Fibroblast of lung (primary cell): ENCODE results near the gene UBE2E2. TPM values are rescaled to one million over a fixed set of nuclear protein-coding genes. Genes with fewer than 3 reads are reported as not detected.

Experiments used
- DNase-seq, 2 donors: peaks; one replicate each; pipeline versions ENCODE4 v3.0.0 to v3.0.0-alpha.2; 2010; ENCODE audit warnings: low read depth in 2 of 2
- H2AFZ ChIP-seq: 2 replicates; pipeline ENCODE4 v1.5.1; 2012; ENCODE audit warnings: low read length, control low read depth, inconsistent platforms
- H3K27ac ChIP-seq: 2 replicates; pipeline ENCODE4 v1.5.1; 2011; ENCODE audit warnings: low read length, control low read depth; ENCODE audit not compliant: insufficient read depth
- H3K27me3 ChIP-seq: 2 replicates; pipeline ENCODE4 v1.5.1; 2011; ENCODE audit warnings: mild to moderate bottlenecking, low read length; ENCODE audit not compliant: control insufficient read depth, insufficient read depth
- H3K36me3 ChIP-seq: 2 replicates; pipeline ENCODE4 v1.5.1; 2011; ENCODE audit warnings: low read length; ENCODE audit not compliant: control insufficient read depth, insufficient read depth
- H3K4me1 ChIP-seq: 2 replicates; pipeline ENCODE4 v1.5.1; 2011; ENCODE audit warnings: low read length; ENCODE audit not compliant: control insufficient read depth, insufficient read depth; ENCODE audit errors: extremely low read depth
- H3K4me2 ChIP-seq: 2 replicates; pipeline ENCODE4 v1.5.1; 2011; ENCODE audit warnings: low read length, control low read depth; ENCODE audit not compliant: insufficient read depth; ENCODE audit errors: extremely low read depth
- H3K4me3 ChIP-seq, 4 experiments: fragments of 200-600 bp in 1 of 4; sonication (generic) in 1 of 4; replicated peaks in 1 of 4; 2 replicates each; pipeline ENCODE4 v1.5.1; 2011 to 2016; ENCODE audit warnings: low read length in 4 of 4, low read depth in 3 of 4, mild to moderate bottlenecking in 3 of 4, control low read depth in 2 of 4, inconsistent platforms in 1 of 4, mixed read lengths in 1 of 4; ENCODE audit not compliant: insufficient read depth in 1 of 4; ENCODE audit errors: control extremely low read depth in 1 of 4
- H3K79me2 ChIP-seq: 2 replicates; pipeline ENCODE4 v1.5.1; 2012; ENCODE audit warnings: mild to moderate bottlenecking, low read length, inconsistent platforms; ENCODE audit not compliant: control insufficient read depth, insufficient read depth
- H3K9ac ChIP-seq: 2 replicates; pipeline ENCODE4 v1.5.1; 2011; ENCODE audit warnings: mild to moderate bottlenecking, low read length, control low read depth; ENCODE audit not compliant: insufficient read depth
- H3K9me3 ChIP-seq: 2 replicates; pipeline ENCODE4 v1.5.1; 2012; ENCODE audit warnings: low read depth, low read length; ENCODE audit not compliant: control insufficient read depth, insufficient read depth
- H4K20me1 ChIP-seq: 2 replicates; pipeline ENCODE4 v1.5.1; 2011; ENCODE audit warnings: low read length; ENCODE audit not compliant: control insufficient read depth, insufficient read depth; ENCODE audit errors: extremely low read depth
- EZH2 ChIP-seq: IDR thresholded peaks from 2 replicates; pipeline ENCODE4 v1.5.1; 2012; ENCODE audit warnings: low read length, control low read depth, mild to moderate bottlenecking; ENCODE audit errors: missing control alignments
- polyA plus RNA-seq, 2 donors: library from polyadenylated mRNA; depleted of rRNA in 1 of 2; stranded (reverse) in 1 of 2; unstranded in 1 of 2; fragments of >200 nt; gene quantifications; 2 replicates each; pipeline ENCODE4 v1.2.1, GENCODE V29; 2011 to 2012; ENCODE audit warnings: missing spikeins in 1 of 2
- total RNA-seq: library from RNA; depleted of rRNA; stranded (reverse); fragments of >200 nt; gene quantifications from 2 replicates; pipeline ENCODE4 v1.2.1, GENCODE V29; 2014
- TF ChIP-seq, protein P1 (sequence below), 2 donors: IDR thresholded peaks in 1 of 2; conservative IDR thresholded peaks in 1 of 2; 1 replicate in 1 of 2; 2 replicates in 1 of 2; pipeline ENCODE4 v1.5.1; 2011 to 2012; ENCODE audit warnings: low read length in 2 of 2, control low read depth in 1 of 2, inconsistent platforms in 1 of 2, low read depth in 1 of 2, mild to moderate bottlenecking in 1 of 2

UBE2E2 gene
- total and polyA plus RNA-seq, 2 donors (not counting 1 experiment from before 2014, with no cell fraction given) = 79.8 to 127 TPM

DNA sequence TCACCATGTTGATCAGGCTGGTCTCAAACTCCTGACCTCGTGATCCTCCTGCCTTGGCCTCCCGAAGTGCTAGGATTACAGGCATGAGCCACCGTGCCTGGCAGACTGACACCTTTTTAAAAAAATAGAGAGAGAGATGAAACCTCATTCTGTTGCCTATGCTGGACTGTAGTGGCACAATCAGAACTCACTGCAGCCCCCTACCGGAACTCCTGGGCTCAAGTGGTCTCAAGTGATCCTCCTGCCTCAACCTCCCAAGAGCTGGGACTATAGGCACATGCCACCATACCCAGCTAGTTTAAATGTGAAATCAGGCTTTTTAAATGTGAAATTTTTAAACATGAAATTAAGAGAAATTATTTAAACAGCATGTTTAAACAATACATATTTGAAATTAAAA, 337.5 kb downstream of the UBE2E2 start:
- no peak for DNase-seq
- Histone ChIP-seq H3K4me2 (no peak overlapping the region), H3K79me2 (no peaks in the 10 kb centered on the region), H3K36me3 (no peaks in the 10 kb centered on the region), H3K4me3 (no peak overlapping the region), H3K27me3 (no peaks in the 10 kb centered on the region), H4K20me1 (no peaks in the 10 kb centered on the region), H3K9me3 (no peaks in the 10 kb centered on the region), H3K4me1 (no peaks in the 10 kb centered on the region), H2AFZ (no peak overlapping the region), H3K27ac (no peak overlapping the region), H3K9ac (no peak overlapping the region)
- TF ChIP-seq EZH2 = no peak
- TF ChIP-seq, protein P1, sequence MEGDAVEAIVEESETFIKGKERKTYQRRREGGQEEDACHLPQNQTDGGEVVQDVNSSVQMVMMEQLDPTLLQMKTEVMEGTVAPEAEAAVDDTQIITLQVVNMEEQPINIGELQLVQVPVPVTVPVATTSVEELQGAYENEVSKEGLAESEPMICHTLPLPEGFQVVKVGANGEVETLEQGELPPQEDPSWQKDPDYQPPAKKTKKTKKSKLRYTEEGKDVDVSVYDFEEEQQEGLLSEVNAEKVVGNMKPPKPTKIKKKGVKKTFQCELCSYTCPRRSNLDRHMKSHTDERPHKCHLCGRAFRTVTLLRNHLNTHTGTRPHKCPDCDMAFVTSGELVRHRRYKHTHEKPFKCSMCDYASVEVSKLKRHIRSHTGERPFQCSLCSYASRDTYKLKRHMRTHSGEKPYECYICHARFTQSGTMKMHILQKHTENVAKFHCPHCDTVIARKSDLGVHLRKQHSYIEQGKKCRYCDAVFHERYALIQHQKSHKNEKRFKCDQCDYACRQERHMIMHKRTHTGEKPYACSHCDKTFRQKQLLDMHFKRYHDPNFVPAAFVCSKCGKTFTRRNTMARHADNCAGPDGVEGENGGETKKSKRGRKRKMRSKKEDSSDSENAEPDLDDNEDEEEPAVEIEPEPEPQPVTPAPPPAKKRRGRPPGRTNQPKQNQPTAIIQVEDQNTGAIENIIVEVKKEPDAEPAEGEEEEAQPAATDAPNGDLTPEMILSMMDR (conservative IDR thresholded peaks at IDR 0.05 in 1 of 2, IDR thresholded peaks at IDR 0.05 in 1 of 2; ENCODE audit: low read depth in 1 of 2, low read length in 2 of 2) = no peak

DNA sequence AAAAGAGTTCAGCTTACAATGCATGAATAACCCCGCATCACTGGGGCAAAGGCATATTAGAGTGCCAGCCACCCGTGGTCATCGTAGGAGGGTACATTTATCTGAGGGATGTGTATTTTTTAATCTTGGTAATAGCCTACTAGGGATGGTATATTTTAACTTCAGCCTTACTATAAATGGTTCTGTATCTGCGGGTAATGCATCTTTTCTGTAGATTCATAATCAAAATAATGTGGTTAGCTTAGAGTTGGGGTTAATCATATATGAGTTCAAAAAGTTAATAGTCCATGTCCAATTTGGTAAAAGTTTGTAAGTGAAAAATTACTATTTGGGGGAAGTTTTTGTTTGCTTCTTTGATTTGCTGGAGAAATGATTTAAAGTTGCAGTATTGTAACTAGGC, 339.0 kb downstream of the UBE2E2 start:
- no peaks in the 10 kb centered on the region for H3K36me3 ChIP-seq
- TF ChIP-seq EZH2 = no peak
- TF ChIP-seq, protein P1 (conservative IDR thresholded peaks at IDR 0.05 in 1 of 2, IDR thresholded peaks at IDR 0.05 in 1 of 2; ENCODE audit: low read depth in 1 of 2, low read length in 2 of 2) = no peak
- no peak overlapping the region for H3K4me3 ChIP-seq
- H3K4me1 ChIP-seq = no peaks in the 10 kb centered on the region
- H3K4me2 ChIP-seq = no peak overlapping the region
- no peaks in the 10 kb centered on the region for H3K79me2 ChIP-seq
- H3K27ac ChIP-seq = no peak overlapping the region
- DNase-seq = no peak
- no peaks in the 10 kb centered on the region for H3K9me3 ChIP-seq
- no peaks in the 10 kb centered on the region for H3K27me3 ChIP-seq
- H4K20me1 ChIP-seq = no peaks in the 10 kb centered on the region
- no peak overlapping the region for H2AFZ ChIP-seq
- H3K9ac ChIP-seq = no peak overlapping the region

DNA sequence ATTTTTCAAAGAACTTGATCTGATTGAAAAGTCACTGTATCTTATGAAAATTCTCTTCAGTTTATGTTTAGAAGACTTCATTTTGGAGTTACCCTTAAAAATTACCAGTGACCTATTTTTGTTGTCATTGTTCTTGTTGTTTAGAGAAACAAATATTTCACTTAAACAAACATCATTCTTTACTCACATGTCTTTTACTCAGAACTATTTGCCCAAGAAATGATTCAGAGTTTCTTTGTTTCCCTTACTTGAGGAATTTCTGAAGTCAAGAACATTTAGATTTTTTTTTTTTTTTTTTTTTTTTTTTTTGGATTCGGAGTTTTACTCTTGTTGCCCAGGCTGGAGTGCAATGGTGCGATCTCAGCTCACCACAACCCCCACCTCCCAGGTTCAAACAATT, 343.1 kb downstream of the UBE2E2 start:
- no peaks in the 10 kb centered on the region for H3K4me1 ChIP-seq
- H3K27ac ChIP-seq = no peak overlapping the region
- no peak overlapping the region for H3K4me3 ChIP-seq
- no peak overlapping the region for H3K9ac ChIP-seq
- no peak overlapping the region for H3K4me2 ChIP-seq
- no peaks in the 10 kb centered on the region for H3K36me3 ChIP-seq
- H3K79me2 ChIP-seq = no peaks in the 10 kb centered on the region
- no peaks in the 10 kb centered on the region for H4K20me1 ChIP-seq
- TF ChIP-seq EZH2 = no peak
- TF ChIP-seq, protein P1 (conservative IDR thresholded peaks at IDR 0.05 in 1 of 2, IDR thresholded peaks at IDR 0.05 in 1 of 2; ENCODE audit: low read depth in 1 of 2, low read length in 2 of 2) = no peak
- no peaks in the 10 kb centered on the region for H3K27me3 ChIP-seq
- no peaks in the 10 kb centered on the region for H3K9me3 ChIP-seq
- no peak overlapping the region for H2AFZ ChIP-seq
- DNase-seq = no peak
